Natural killer cell (primary cell): ENCODE data around the gene OLR1. TPM values are rescaled to one million over a fixed set of nuclear protein-coding genes. Genes with fewer than 3 reads are reported as not detected.
"Not testable (repeated sequence)": the region's sequence is repeated elsewhere in the genome, so short reads cannot be mapped to it uniquely, and the experiment has no call there.

ENCODE experiments used
- ATAC-seq, 3 donors: fragments of 150-1000 bp in 2 of 3; fragments of 200-7000 bp in 1 of 3; cut with Tn5 transposase; 1 replicate in 1 of 3; 2 replicates in 2 of 3; pipeline ENCODE4 v1.10.0; 2021; ENCODE audit warnings: mild to moderate bottlenecking in 2 of 3, moderate library complexity in 2 of 3
- DNase-seq, 2 donors: peaks; one replicate each; pipeline versions ENCODE4 v3.0.0 to v3.0.0-alpha.2; 2013 to 2021; ENCODE audit warnings: mixed read lengths in 1 of 2
- H3K27ac ChIP-seq: one replicate; pipeline ENCODE4 v1.5.1; 2013; ENCODE audit warnings: mild to moderate bottlenecking, low read length
- H3K27me3 ChIP-seq: one replicate; pipeline ENCODE4 v1.6.1; 2013; ENCODE audit warnings: low read length; ENCODE audit not compliant: control insufficient read depth, insufficient read depth
- H3K36me3 ChIP-seq: one replicate; pipeline ENCODE4 v1.6.1; 2013; ENCODE audit warnings: low read length; ENCODE audit not compliant: control insufficient read depth, insufficient read depth
- H3K4me1 ChIP-seq: one replicate; pipeline ENCODE4 v1.6.1; 2013; ENCODE audit warnings: low read length; ENCODE audit not compliant: control insufficient read depth, insufficient read depth
- H3K4me3 ChIP-seq: one replicate; pipeline ENCODE4 v1.5.1; 2013; ENCODE audit warnings: low read length
- H3K9me3 ChIP-seq: one replicate; pipeline ENCODE4 v1.6.1; 2013; ENCODE audit warnings: low read length; ENCODE audit not compliant: control insufficient read depth, insufficient read depth
- H3K27ac Mint-ChIP-seq, 2 donors: one replicate each; pipeline ENCODE4 v1.8.0; 2022; ENCODE audit warnings: mild to moderate bottlenecking in 2 of 2, mixed read lengths in 2 of 2, moderate library complexity in 1 of 2
- H3K27me3 Mint-ChIP-seq, 2 donors: one replicate each; pipeline ENCODE4 v1.8.0; 2022; ENCODE audit warnings: low read depth in 2 of 2, mixed read lengths in 2 of 2
- H3K36me3 Mint-ChIP-seq: one replicate; pipeline ENCODE4 v1.8.0; 2022; ENCODE audit warnings: mixed read lengths
- H3K4me1 Mint-ChIP-seq, 2 donors: one replicate each; pipeline ENCODE4 v1.8.0; 2022; ENCODE audit warnings: mixed read lengths in 2 of 2
- H3K4me3 Mint-ChIP-seq: one replicate; pipeline ENCODE4 v1.8.0; 2022; ENCODE audit warnings: mild to moderate bottlenecking, moderate library complexity, mixed read lengths
- H3K9me3 Mint-ChIP-seq, 2 donors: one replicate each; pipeline ENCODE4 v1.8.0; 2022; ENCODE audit warnings: mixed read lengths in 2 of 2
- WGBS: methylation state at CpG from one replicate; pipeline ENCODE4 v1.1.7; 2013; ENCODE audit warnings: missing lambda C conversion rate; ENCODE audit not compliant: insufficient coverage; 5-methylcytosine and 5-hydroxymethylcytosine counted together
- intact Hi-C: fragments of 100-400 bp; cut with micrococcal nuclease; formaldehyde crosslinking; loops from one replicate; pipeline ENCODE4 v1.14.2; 2022
- total RNA-seq, 4 donors: library from RNA; stranded (reverse); fragments of 120-200 nt in 1 of 4; gene quantifications; one replicate each; pipeline versions ENCODE4 v1.2.3 to v1.2.4, GENCODE V29; 2013 to 2022
- TF ChIP-seq, protein P1 (sequence below): fragments of 200-600 bp; IDR thresholded peaks from one replicate; pipeline ENCODE4 v1.8.0; 2022; ENCODE audit warnings: antibody characterized with exemption

The OLR1 gene
- total RNA-seq, 3 donors from 2014 or later (not counting 1 experiment from before 2014, with no cell fraction given), result 2.3 to 3.1 TPM; not detected in 1

DNA sequence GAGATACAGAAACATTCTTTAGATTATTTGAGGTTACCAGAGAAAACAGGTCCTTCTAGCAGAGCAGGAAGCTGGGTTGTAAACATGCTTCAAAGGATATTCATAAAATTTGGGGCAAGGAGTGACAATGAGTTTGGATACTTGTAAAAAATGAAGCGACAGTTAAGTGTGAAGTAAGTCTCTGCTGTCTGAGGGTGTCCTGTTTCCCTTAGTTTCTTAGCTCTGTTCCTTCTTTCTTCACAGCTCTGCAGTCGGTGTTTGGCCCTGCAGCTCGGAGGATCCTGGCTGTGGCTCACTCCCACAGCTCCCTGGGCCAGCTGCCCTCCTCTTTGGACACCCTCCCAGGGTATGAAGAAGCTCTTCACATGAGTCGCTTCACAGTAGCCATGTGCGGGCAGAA, 17.7 kb upstream of the OLR1 start:
- H3K36me3 ChIP-seq, result no peaks in the 10 kb centered on the region
- H3K9me3 ChIP-seq, result no peaks in the 10 kb centered on the region
- WGBS, result 92% methylated on average over 5 of the region's 5 CpGs
- H3K27ac ChIP-seq, result no peak overlapping the region
- H3K36me3 Mint-ChIP-seq, result no peaks in the 10 kb centered on the region
- H3K4me1 Mint-ChIP-seq, result peaks cover 6 to 12% of the 10 kb centered on the region in 2 donors
- TF ChIP-seq, protein P1, sequence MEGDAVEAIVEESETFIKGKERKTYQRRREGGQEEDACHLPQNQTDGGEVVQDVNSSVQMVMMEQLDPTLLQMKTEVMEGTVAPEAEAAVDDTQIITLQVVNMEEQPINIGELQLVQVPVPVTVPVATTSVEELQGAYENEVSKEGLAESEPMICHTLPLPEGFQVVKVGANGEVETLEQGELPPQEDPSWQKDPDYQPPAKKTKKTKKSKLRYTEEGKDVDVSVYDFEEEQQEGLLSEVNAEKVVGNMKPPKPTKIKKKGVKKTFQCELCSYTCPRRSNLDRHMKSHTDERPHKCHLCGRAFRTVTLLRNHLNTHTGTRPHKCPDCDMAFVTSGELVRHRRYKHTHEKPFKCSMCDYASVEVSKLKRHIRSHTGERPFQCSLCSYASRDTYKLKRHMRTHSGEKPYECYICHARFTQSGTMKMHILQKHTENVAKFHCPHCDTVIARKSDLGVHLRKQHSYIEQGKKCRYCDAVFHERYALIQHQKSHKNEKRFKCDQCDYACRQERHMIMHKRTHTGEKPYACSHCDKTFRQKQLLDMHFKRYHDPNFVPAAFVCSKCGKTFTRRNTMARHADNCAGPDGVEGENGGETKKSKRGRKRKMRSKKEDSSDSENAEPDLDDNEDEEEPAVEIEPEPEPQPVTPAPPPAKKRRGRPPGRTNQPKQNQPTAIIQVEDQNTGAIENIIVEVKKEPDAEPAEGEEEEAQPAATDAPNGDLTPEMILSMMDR, result no peak
- ATAC-seq (no peak), DNase-seq (no peak)
- no peaks in the 10 kb centered on the region for H3K27me3 ChIP-seq
- H3K4me1 ChIP-seq, result peaks cover 3% of the 10 kb centered on the region
- intact Hi-C loops, result loop anchor here (5.0 kb wide), 2 partner anchors 247 to 442 kb away; no protein-coding TSS in a partner anchor
- no peak overlapping the region for H3K27ac Mint-ChIP-seq
- H3K4me3 Mint-ChIP-seq, result no peak overlapping the region
- H3K4me3 ChIP-seq, result no peak overlapping the region
- H3K9me3 Mint-ChIP-seq, result no peaks in the 10 kb centered on the region
- H3K27me3 Mint-ChIP-seq, result peaks cover 7 to 29% of the 10 kb centered on the region in 2 donors

DNA sequence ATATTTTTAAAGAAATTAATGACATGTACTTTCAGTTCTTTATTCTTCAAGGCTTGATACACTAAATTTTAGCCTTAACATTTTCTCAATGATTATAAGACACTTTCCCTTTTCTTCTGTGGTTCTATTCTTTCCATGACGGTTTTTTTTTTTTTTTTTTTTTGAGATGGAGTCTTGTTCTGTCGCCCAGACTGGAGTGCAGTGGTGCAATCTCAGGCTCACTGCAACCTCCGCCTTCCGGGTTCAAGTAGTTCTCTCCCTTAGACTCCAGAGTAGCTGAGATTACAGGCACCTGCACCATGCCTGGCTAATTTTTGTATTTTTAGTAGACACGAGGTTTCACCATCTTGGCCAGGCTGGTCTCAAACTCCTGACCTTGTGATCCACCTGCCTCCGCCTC, 15.0 kb upstream of the OLR1 start:
- ATAC-seq, H3K27ac Mint-ChIP-seq, intact Hi-C loops, DNase-seq, H3K4me3 ChIP-seq, H3K9me3 Mint-ChIP-seq, H3K4me1 Mint-ChIP-seq, H3K4me1 ChIP-seq, H3K27ac ChIP-seq, H3K27me3 ChIP-seq, H3K36me3 ChIP-seq, H3K4me3 Mint-ChIP-seq, H3K9me3 ChIP-seq, H3K36me3 Mint-ChIP-seq: not testable (repeated sequence)
- H3K27me3 Mint-ChIP-seq, result peaks cover 22 to 24% of the 10 kb centered on the region in 2 donors
- WGBS, result 89% methylated on average over 5 of the region's 6 CpGs

- Histone ChIP-seq H3K4me3 (no peak overlapping the region), H3K9me3 (no peaks in the 10 kb centered on the region), H3K27me3 (no peaks in the 10 kb centered on the region), H3K36me3 (no peaks in the 10 kb centered on the region), H3K4me1 (peaks cover 3% of the 10 kb centered on the region), H3K27ac (no peak overlapping the region)
- Mint-ChIP-seq H3K36me3 (no peaks in the 10 kb centered on the region), H3K4me3 (no peak overlapping the region), H3K27me3 (peaks cover 22 to 24% of the 10 kb centered on the region in 2 donors), H3K9me3 (no peaks in the 10 kb centered on the region), H3K4me1 (peaks cover 6% of the 10 kb centered on the region in 2 donors), H3K27ac (no peak overlapping the region)
- ATAC-seq (peak in 1 of 3 donors; percentile 64), DNase-seq (no peak)
- WGBS, result 37% methylated on average over 9 of the region's 11 CpGs
- TF ChIP-seq, protein P1, result no peak
- intact Hi-C loops, result no loop called here
Observed at GRCh38 chr12:10186299-10186698, 14.4 kb upstream of the OLR1 start.

GRCh38 chr12:10184261-10184843, 12.4 kb upstream of the OLR1 start:
- Histone ChIP-seq H3K9me3 (no peaks in the 10 kb centered on the region), H3K27ac (no peak overlapping the region), H3K27me3 (no peaks in the 10 kb centered on the region), H3K4me1 (no peaks in the 10 kb centered on the region), H3K4me3 (no peak overlapping the region), H3K36me3 (no peaks in the 10 kb centered on the region)
- no peaks in the 10 kb centered on the region for H3K36me3 Mint-ChIP-seq
- ATAC-seq, result no peak
- intact Hi-C loops, result no loop called here
- TF ChIP-seq, protein P1, result no peak
- DNase-seq, result no peak
- peaks cover 15 to 17% of the 10 kb centered on the region in 2 donors for H3K27me3 Mint-ChIP-seq
- H3K4me1 Mint-ChIP-seq, result no peaks in the 10 kb centered on the region
- WGBS, result 82% methylated on average over 5 of the region's 7 CpGs
- H3K9me3 Mint-ChIP-seq, result no peaks in the 10 kb centered on the region
- no peak overlapping the region for H3K27ac Mint-ChIP-seq
- H3K4me3 Mint-ChIP-seq, result no peak overlapping the region
